Activated naive CD8-positive, alpha-beta T cell (primary cell): ENCODE results near the gene DNLZ.
"Not testable (repeated sequence)": the region's sequence is repeated elsewhere in the genome, so short reads cannot be mapped to it uniquely, and the experiment has no call there.

ENCODE experiments used
- H3K27ac Mint-ChIP-seq: one replicate; pipeline ENCODE4 v1.8.0; 2021; ENCODE audit warnings: mixed read lengths
- H3K27me3 Mint-ChIP-seq: one replicate; pipeline ENCODE4 v1.8.0; 2021; ENCODE audit warnings: mixed read lengths
- H3K36me3 Mint-ChIP-seq: one replicate; pipeline ENCODE4 v1.8.0; 2021; ENCODE audit warnings: mixed read lengths
- H3K4me1 Mint-ChIP-seq: one replicate; pipeline ENCODE4 v1.8.0; 2021; ENCODE audit warnings: low read depth, mixed read lengths
- H3K4me3 Mint-ChIP-seq: one replicate; pipeline ENCODE4 v1.8.0; 2021; ENCODE audit warnings: mild to moderate bottlenecking, mixed read lengths
- H3K9me3 Mint-ChIP-seq: one replicate; pipeline ENCODE4 v1.8.0; 2021; ENCODE audit warnings: low read depth, mixed read lengths

The DNLZ gene

DNA sequence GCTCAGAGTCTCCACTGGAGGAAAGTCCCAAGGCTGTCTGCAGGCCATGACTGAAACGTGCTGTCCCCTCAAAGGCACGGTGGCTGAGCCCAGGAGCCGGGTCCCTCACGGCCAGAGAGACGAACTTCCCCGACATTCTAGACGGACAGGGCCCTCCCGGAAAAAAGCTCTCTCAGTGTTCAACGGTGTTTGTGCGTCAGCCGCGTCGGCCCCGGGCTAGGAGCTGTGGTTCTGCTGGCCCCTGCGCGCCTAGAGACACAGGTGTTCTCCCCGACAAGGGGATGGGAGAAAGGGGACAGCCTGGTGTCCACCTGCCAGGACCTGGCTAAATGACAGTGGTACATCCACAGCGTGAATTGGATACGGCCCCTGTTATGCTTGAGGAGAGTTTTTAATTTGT is 42.0 kb downstream of the DNLZ start:
- Mint-ChIP-seq H3K4me3 (no peak overlapping the region), H3K9me3 (no peaks in the 10 kb centered on the region), H3K36me3 (no peaks in the 10 kb centered on the region), H3K27me3 (no peaks in the 10 kb centered on the region), H3K4me1 (no peaks in the 10 kb centered on the region), H3K27ac (no peak overlapping the region)

DNA sequence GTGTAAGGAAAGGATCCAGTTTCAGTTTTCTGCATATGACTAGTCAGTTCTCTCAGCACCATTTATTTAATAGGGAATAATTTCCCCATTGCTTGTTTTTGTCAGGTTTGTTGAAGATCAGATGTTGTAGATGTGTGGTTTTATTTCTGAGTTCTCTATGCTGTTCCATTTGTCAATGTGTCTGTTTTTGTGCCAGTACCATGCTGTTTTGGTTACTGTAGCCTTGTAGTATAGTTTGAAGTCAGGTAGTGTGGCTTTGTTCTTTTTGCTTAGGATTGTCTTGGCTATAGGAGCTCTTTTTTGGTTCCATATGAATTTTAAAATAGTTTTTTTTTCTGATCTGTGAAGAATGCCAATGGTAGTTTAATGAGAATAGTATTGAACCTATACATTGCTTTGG is 42.6 kb downstream of the DNLZ start:
- not testable (repeated sequence) for H3K36me3 Mint-ChIP-seq, H3K27me3 Mint-ChIP-seq, H3K4me1 Mint-ChIP-seq, H3K9me3 Mint-ChIP-seq, H3K4me3 Mint-ChIP-seq, H3K27ac Mint-ChIP-seq

DNA sequence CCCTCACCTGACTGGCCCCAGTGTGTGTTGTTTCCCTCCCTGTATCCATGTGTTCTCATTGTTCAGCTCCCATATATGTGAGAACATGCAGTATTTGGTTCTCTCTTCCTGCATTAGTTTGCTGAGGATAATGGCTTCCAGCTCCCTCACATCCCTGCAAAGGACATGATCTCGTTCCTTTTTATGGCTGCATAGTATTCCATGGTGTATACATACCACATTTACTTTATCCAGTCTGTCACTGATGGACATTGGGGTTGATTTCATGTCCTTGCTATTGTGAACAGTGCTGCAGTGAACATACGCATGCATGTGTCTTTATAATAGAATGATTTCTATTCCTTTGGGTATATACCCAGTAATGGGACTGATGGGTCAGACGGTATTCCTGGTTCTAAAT is 43.6 kb downstream of the DNLZ start:
- H3K27me3 Mint-ChIP-seq, H3K27ac Mint-ChIP-seq, H3K4me3 Mint-ChIP-seq, H3K9me3 Mint-ChIP-seq, H3K4me1 Mint-ChIP-seq, H3K36me3 Mint-ChIP-seq: not testable (repeated sequence)

DNA sequence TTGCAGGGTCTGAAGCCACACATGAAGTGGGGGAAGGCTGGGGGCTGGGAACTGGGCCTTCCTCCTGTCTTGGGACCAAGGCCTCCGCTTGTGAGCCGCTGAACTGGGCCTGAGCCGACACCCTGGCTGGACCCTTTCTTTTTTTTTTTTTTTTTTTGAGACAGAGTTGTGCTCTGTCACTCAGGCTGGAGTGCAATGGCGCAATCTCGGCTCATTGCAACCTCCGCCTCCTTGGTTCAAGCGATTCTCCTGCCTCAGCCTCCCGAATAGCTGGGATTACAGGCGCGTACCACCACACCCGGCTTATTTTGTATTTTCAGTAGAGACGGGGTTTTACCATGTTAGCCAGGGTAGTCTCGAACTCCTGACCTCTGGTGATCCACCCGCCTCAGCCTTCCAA is 44.3 kb downstream of the DNLZ start:
- not testable (repeated sequence) for H3K4me3 Mint-ChIP-seq, H3K9me3 Mint-ChIP-seq, H3K27me3 Mint-ChIP-seq, H3K27ac Mint-ChIP-seq, H3K4me1 Mint-ChIP-seq, H3K36me3 Mint-ChIP-seq

DNA sequence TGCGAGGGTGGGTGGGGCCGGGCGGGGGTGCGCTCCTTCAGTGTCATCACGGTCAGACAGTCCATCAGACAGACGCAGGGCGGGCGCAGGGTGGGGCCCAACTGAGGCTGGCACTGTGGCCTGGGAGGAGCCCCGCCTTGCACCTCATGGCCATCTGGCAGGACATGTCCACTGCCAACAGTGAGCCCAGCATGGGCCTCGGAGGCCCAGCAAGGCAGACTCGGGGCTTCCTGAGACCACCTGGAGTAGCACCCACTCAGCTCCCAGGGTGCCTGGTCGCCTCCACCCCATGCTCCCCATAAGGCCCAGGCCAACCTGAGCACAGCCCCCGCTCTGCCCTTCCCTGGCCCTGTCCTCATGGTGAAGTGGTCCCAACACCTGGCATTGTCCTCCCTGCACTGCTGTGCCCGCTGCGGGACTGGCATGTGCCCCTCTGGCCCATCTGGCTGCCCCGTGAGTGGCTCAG is 44.7 kb downstream of the DNLZ start:
- H3K9me3 Mint-ChIP-seq: no peaks in the 10 kb centered on the region
- no peaks in the 10 kb centered on the region for H3K4me1 Mint-ChIP-seq
- H3K36me3 Mint-ChIP-seq: no peaks in the 10 kb centered on the region
- H3K27me3 Mint-ChIP-seq: no peaks in the 10 kb centered on the region
- no peak overlapping the region for H3K27ac Mint-ChIP-seq
- H3K4me3 Mint-ChIP-seq: no peak overlapping the region

DNA sequence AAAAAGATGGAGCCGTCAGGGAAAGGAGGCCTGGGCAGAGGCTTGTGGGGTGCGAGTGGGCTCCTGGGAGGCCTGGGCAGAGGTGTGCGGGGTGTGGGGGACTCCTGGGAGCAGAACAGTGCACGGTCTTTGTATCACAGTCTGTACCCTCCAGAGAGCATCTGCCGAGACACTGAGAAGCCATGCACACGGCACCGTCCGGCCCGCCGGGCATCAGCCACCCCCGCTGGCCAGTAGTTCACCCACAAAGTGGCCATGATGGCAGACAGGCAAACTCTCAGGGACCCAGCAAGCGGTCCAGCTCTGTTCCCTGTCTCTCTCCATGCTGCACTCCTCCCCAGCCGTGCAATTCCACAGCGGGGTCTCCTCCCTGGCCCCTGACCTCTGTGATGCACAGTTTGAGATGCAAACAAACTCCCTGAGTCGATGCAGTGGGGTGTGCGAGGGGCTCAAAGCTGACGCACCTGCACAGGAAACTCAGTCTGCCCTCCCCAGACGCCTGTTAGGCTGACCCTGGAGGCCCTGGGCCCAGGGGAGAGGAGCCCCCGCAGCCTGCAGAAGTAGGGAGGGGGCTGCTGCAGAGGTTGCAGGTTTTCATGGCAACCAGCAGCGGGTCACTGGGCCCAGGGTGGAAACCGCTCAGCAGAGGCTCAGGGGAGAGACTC is 45.3 kb downstream of the DNLZ start:
- H3K4me3 Mint-ChIP-seq: no peak overlapping the region
- no peaks in the 10 kb centered on the region for H3K4me1 Mint-ChIP-seq
- no peaks in the 10 kb centered on the region for H3K27me3 Mint-ChIP-seq
- no peak overlapping the region for H3K27ac Mint-ChIP-seq
- H3K9me3 Mint-ChIP-seq: no peaks in the 10 kb centered on the region
- H3K36me3 Mint-ChIP-seq: no peaks in the 10 kb centered on the region

DNA sequence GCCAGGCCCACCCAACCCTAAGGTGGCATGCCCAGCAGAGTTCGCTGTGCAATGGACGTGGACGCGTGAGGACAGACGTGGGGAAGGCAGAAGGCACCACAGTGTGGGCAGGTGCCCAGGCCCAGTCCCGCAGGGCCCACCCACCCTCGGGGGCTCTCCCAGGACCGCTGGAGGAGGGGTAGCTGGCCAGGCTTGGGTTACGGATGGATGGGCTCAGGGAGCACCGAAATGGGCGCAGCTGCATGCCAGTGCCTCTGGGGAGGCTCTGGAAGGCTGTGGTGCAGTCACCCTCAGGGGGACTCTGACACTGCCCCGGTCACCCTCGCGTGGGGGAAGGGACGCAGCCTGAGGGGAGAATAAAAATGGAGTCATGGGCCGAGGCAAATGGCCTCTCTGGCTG is 45.8 kb downstream of the DNLZ start:
- H3K4me1 Mint-ChIP-seq: no peaks in the 10 kb centered on the region
- no peaks in the 10 kb centered on the region for H3K36me3 Mint-ChIP-seq
- H3K27me3 Mint-ChIP-seq: no peaks in the 10 kb centered on the region
- H3K4me3 Mint-ChIP-seq: no peak overlapping the region
- H3K9me3 Mint-ChIP-seq: no peaks in the 10 kb centered on the region
- no peak overlapping the region for H3K27ac Mint-ChIP-seq

GRCh38 chr9:136316896-136317676 is 46.5 kb downstream of the DNLZ start:
- Mint-ChIP-seq H3K9me3 (no peaks in the 10 kb centered on the region), H3K4me3 (no peak overlapping the region), H3K4me1 (no peaks in the 10 kb centered on the region), H3K36me3 (no peaks in the 10 kb centered on the region), H3K27me3 (no peaks in the 10 kb centered on the region), H3K27ac (no peak overlapping the region)

DNA sequence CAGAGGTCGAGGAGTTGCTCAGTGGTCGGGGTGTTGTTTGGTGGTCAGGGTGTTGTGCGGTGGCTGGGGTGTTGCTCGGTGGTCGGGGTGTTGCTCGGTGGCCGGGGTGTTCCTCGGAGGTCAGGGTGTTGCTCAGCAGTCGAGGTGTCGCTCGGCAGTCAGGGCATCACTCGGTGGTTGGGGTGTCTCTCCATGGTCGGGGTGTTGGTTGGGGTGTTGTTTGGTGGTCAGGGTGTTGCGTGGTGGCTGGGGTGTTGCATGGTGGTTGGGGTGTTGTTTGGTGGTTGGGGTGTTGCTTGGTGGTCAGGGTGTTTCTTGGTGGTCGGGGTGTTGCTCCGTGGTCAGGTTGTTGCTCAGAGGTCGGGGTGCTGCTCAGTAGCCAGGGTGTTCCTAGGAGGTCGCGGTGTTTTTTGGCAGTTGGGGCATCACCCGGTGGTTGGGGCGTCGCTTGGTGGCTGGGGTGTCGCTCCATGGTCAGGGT is 47.2 kb downstream of the DNLZ start:
- H3K9me3 Mint-ChIP-seq: no peaks in the 10 kb centered on the region
- H3K4me3 Mint-ChIP-seq: no peak overlapping the region
- no peaks in the 10 kb centered on the region for H3K27me3 Mint-ChIP-seq
- no peaks in the 10 kb centered on the region for H3K36me3 Mint-ChIP-seq
- peak overlapping the region; percentile 31 for H3K27ac Mint-ChIP-seq
- no peaks in the 10 kb centered on the region for H3K4me1 Mint-ChIP-seq

DNA sequence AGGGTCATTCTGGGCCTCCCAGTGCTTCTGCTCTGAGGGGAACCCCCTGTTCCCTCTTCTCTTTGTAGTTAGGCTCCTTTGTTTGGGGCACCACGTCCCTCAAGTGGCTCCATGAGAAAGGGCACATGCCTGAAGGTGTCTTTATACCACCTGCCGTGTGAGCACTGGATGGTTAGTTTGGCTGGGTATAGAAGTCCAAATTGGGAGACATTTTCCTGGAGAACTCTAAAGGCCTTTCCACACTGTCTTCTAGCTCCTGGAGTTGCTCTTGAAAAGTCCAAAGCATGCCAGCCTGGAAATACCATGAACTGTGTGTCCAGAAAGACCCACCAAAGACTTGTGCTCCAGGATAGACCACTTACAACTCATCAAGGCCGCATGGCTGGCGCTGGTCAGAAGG is 48.6 kb downstream of the DNLZ start:
- Mint-ChIP-seq H3K9me3 (no peaks in the 10 kb centered on the region), H3K27ac (no peak overlapping the region), H3K4me3 (no peak overlapping the region), H3K36me3 (no peaks in the 10 kb centered on the region), H3K4me1 (no peaks in the 10 kb centered on the region), H3K27me3 (no peaks in the 10 kb centered on the region)

- Mint-ChIP-seq H3K27ac (no peak overlapping the region), H3K4me3 (no peak overlapping the region), H3K27me3 (no peaks in the 10 kb centered on the region), H3K4me1 (no peaks in the 10 kb centered on the region), H3K36me3 (no peaks in the 10 kb centered on the region), H3K9me3 (no peaks in the 10 kb centered on the region)
Measured at GRCh38 chr9:136314056-136314416, 49.5 kb downstream of the DNLZ start.

DNA sequence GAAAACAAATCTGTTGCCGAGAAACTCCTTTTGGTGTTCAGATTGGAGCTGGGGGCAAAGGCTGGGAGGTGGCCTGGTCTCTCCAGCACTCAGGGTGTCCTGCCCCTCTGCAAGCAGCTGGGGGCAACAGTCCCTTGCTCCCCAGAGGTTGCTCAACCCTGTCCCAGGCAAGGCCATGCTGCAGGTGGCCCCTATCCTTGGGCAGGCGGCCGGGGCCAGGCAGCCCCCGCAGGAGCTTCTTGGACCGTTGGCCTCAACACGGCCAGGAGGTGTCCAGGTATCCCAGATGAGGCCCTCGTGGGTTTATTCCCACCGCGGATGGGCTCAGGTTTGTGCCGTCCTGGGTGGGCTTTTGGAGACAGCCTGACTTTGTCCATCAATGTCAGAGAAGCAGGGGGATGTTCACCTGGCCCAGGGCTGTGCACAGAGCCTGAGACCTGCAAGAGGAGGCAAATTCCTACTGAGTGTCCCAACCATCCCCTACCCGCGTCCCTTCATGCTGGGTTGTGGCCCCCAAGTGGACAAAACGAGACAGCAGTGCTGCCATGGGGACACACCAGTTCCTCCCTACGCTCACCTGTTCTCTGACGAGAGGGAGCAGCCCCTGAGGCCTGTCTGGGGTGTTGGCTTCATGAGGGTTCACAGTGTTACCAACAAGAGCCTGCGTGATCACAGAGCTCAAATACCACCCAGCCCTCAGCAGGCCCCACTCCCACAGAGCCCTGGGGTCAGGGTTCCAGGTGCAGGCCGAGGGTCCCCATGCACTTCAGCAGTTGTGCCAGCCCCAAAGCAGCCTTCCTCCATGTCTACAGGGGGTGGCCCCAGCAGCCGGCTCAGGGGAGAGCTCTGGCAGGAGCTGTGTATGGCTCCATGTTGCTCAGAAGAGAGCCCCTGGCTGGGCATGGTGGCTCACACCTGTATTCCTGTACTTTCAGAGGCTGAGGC is 50.2 kb downstream of the DNLZ start:
- Mint-ChIP-seq H3K9me3 (no peaks in the 10 kb centered on the region), H3K27ac (no peak overlapping the region), H3K36me3 (no peaks in the 10 kb centered on the region), H3K4me1 (no peaks in the 10 kb centered on the region), H3K27me3 (no peaks in the 10 kb centered on the region), H3K4me3 (no peak overlapping the region)

GRCh38 chr9:136312436-136312835 is 51.1 kb downstream of the DNLZ start:
- H3K4me1 Mint-ChIP-seq: no peaks in the 10 kb centered on the region
- H3K27me3 Mint-ChIP-seq: no peaks in the 10 kb centered on the region
- H3K27ac Mint-ChIP-seq: no peak overlapping the region
- no peaks in the 10 kb centered on the region for H3K36me3 Mint-ChIP-seq
- H3K9me3 Mint-ChIP-seq: no peaks in the 10 kb centered on the region
- H3K4me3 Mint-ChIP-seq: no peak overlapping the region

- Mint-ChIP-seq H3K36me3 (no peaks in the 10 kb centered on the region), H3K27ac (no peak overlapping the region), H3K27me3 (no peaks in the 10 kb centered on the region), H3K9me3 (no peaks in the 10 kb centered on the region), H3K4me1 (no peaks in the 10 kb centered on the region), H3K4me3 (no peak overlapping the region)
Measured at GRCh38 chr9:136312009-136312375, 51.6 kb downstream of the DNLZ start.
